ENCODE measurements around the gene PKP3. TPM values are rescaled to one million over a fixed set of nuclear protein-coding genes. Genes with fewer than 3 reads are reported as not detected.

Gene PKP3
- total and polyA plus RNA-seq, 2 donors (not counting 1 experiment from before 2014, with no cell fraction given) = 0.78 TPM; not detected in 1

DNA sequence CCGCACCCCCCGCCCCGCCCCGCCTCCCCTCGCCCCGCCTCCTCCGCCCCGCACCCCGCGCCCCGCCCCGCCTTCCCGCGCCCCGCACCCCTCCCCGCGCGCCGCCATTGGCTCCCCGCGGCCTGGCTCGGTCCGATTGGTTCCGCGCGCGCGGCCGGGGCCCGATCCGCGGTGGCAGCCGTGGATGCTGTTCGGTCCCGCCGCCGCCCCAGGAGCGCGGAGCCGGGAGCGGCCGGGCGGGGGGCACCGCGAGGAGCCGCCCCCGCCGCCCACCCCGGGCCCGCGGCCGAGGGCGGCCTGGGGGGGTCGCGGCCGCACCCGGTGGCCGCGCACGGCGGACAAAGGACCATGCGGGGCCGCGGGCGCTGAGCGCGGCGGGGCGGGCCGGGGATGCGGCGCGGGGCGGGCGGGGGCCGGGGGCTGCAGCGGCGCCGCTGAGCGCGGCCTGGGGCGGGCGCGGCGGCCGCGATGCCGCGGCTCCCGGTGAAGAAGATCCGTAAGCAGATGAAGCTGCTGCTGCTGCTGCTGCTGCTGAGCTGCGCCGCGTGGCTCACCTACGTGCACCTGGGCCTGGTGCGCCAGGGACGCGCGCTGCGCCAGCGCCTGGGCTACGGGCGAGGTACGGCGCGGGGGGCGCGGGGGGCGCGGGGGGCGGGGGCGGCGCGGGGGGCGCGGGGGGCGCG, 24.5 kb upstream of the PKP3 start, which contains the start of gene B4GALNT4:
TSS of gene B4GALNT4 (plus strand) at position 164 of the 683 bp plus-strand sequence. CDS start at position 469, 305 bp downstream.
- Histone ChIP-seq H3K4me1 (ENCODE audit: control insufficient read depth in 2 of 2, insufficient read depth in 2 of 2, low read length in 2 of 2) (peaks cover 8 to 9% of the 10 kb centered on the region in 2 donors), H3K4me2 (replicated peaks; ENCODE audit: low read depth, low read length, poor library complexity, severe bottlenecking) (peak within 1 kb of the TSS; percentile 42), H3K27ac (ENCODE audit: low read length in 2 of 2) (no peak within 1 kb of the TSS), H2AFZ (ENCODE audit: insufficient read depth, low read depth, low read length, poor library complexity, severe bottlenecking) (no peak within 1 kb of the TSS), H4K20me1 (ENCODE audit: control insufficient read depth, insufficient read depth, low read length, poor library complexity, severe bottlenecking) (no peaks in the 10 kb centered on the region), H3K27me3 (replicated peaks in 1 of 4; ENCODE audit: control extremely low read depth in 1 of 4, control insufficient read depth in 3 of 4, insufficient read depth in 4 of 4, low read length in 3 of 4) (peaks cover 0 to 57% (median 19%) of the 10 kb centered on the region in 4 experiments), H3K4me3 (ENCODE audit: control extremely low read depth in 1 of 5, extremely low read depth in 1 of 5, insufficient read depth in 1 of 5, low read depth in 2 of 5, low read length in 4 of 5) (no peak within 1 kb of the TSS), H3K9me3 (ENCODE audit: control extremely low read depth in 1 of 3, control insufficient read depth in 2 of 3, insufficient read depth in 1 of 3, low read length in 2 of 3) (no peaks in the 10 kb centered on the region), H3K9ac (ENCODE audit: low read length) (no peak within 1 kb of the TSS), H3K79me2 (ENCODE audit: control insufficient read depth, insufficient read depth, low read length) (no peaks in the 10 kb centered on the region), H3K36me3 (replicated peaks in 1 of 2; ENCODE audit: control extremely low read depth in 1 of 2, control insufficient read depth in 1 of 2, extremely low read depth in 1 of 2, insufficient read depth in 2 of 2, low read length in 1 of 2) (no peaks in the 10 kb centered on the region)
- intact Hi-C loops (cut with micrococcal nuclease) = no loop called here
- CTCF ChIA-PET = interaction anchor here (1.2 kb wide), 1 partner anchor 119 kb away, joined by 4 read pairs; no protein-coding TSS in a partner anchor
- peak within 1 kb of the TSS; percentile 67 for H3K27ac Mint-ChIP-seq
- H3K9me3 Mint-ChIP-seq (ENCODE audit: insufficient read depth) = no peaks in the 10 kb centered on the region
- TF ChIP-seq, protein P1, sequence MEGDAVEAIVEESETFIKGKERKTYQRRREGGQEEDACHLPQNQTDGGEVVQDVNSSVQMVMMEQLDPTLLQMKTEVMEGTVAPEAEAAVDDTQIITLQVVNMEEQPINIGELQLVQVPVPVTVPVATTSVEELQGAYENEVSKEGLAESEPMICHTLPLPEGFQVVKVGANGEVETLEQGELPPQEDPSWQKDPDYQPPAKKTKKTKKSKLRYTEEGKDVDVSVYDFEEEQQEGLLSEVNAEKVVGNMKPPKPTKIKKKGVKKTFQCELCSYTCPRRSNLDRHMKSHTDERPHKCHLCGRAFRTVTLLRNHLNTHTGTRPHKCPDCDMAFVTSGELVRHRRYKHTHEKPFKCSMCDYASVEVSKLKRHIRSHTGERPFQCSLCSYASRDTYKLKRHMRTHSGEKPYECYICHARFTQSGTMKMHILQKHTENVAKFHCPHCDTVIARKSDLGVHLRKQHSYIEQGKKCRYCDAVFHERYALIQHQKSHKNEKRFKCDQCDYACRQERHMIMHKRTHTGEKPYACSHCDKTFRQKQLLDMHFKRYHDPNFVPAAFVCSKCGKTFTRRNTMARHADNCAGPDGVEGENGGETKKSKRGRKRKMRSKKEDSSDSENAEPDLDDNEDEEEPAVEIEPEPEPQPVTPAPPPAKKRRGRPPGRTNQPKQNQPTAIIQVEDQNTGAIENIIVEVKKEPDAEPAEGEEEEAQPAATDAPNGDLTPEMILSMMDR (IDR thresholded peaks at IDR 0.05) = no peak
- no peak for TF ChIP-seq EZH2 (IDR thresholded peaks at IDR 0.05; ENCODE audit: borderline replicate concordance, insufficient read depth, low read depth, low read length, poor library complexity, severe bottlenecking)
- H3K4me3 Mint-ChIP-seq = peak within 1 kb of the TSS; percentile 86
- DNase-seq (no peak), ATAC-seq (ENCODE audit: low read depth) (peak; percentile 24)
- peaks cover 37% of the 10 kb centered on the region for H3K27me3 Mint-ChIP-seq
- POLR2A ChIA-PET = no interaction called here
- H3K4me1 Mint-ChIP-seq = peaks cover 14% of the 10 kb centered on the region
- WGBS (ENCODE audit: insufficient coverage) = 2% methylated on average over 86 of the region's 118 CpGs
